ENCODE measurements around the gene PSMF1. TPM values are rescaled to one million over a fixed set of nuclear protein-coding genes. Genes with fewer than 3 reads are reported as not detected.
A peak's percentile ranks its signal among the peaks of the same experiment; 100 is the strongest.

PSMF1 gene
- total RNA-seq, 1 donor from 2014 or later: 142 TPM

DNA sequence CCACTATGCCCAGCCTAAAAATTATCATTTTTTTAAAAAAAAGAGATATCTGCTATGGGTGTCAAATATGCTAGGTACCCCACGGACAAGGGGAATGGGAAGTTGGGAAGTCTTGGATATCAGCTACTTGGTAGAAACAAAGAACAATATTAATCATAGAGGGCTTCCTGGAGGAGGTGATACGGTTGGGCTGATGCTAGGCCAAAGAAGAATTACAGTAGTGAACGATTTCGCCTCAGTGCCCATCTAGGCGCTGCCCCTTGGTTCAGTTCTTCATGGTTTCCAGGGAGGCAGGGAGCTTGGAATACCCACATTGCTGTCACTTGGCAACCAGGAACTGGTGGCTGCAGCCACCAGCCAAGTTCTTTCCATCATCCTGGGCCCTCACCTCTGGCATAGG, 5.5 kb upstream of the PSMF1 start:
- no peak overlapping the region for H3K27ac Mint-ChIP-seq
- no peak for DNase-seq (ENCODE audit: extremely low spot score, unreplicated experiment)
- peaks cover 3% of the 10 kb centered on the region for H3K27me3 Mint-ChIP-seq
- H3K4me1 Mint-ChIP-seq (ENCODE audit: unreplicated experiment): peaks cover 15% of the 10 kb centered on the region
- H3K9me3 Mint-ChIP-seq: no peaks in the 10 kb centered on the region
- H3K4me3 Mint-ChIP-seq: no peak overlapping the region
- no peaks in the 10 kb centered on the region for H3K36me3 Mint-ChIP-seq
- TF ChIP-seq, protein P1, sequence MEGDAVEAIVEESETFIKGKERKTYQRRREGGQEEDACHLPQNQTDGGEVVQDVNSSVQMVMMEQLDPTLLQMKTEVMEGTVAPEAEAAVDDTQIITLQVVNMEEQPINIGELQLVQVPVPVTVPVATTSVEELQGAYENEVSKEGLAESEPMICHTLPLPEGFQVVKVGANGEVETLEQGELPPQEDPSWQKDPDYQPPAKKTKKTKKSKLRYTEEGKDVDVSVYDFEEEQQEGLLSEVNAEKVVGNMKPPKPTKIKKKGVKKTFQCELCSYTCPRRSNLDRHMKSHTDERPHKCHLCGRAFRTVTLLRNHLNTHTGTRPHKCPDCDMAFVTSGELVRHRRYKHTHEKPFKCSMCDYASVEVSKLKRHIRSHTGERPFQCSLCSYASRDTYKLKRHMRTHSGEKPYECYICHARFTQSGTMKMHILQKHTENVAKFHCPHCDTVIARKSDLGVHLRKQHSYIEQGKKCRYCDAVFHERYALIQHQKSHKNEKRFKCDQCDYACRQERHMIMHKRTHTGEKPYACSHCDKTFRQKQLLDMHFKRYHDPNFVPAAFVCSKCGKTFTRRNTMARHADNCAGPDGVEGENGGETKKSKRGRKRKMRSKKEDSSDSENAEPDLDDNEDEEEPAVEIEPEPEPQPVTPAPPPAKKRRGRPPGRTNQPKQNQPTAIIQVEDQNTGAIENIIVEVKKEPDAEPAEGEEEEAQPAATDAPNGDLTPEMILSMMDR (conservative IDR thresholded peaks at IDR 0.05): no peak

- H3K27ac Mint-ChIP-seq: peak overlapping the region; percentile 72
- peaks cover 45% of the 10 kb centered on the region for H3K4me1 Mint-ChIP-seq (ENCODE audit: unreplicated experiment)
- no peaks in the 10 kb centered on the region for H3K9me3 Mint-ChIP-seq
- H3K27me3 Mint-ChIP-seq: no peaks in the 10 kb centered on the region
- DNase-seq (ENCODE audit: extremely low spot score, unreplicated experiment): no peak
- H3K4me3 Mint-ChIP-seq: peak overlapping the region; percentile 94
- TF ChIP-seq, protein P1 (conservative IDR thresholded peaks at IDR 0.05): no peak
- peaks cover 7% of the 10 kb centered on the region for H3K36me3 Mint-ChIP-seq
Measured at GRCh38 chr20:1118004-1118335, 432 bp upstream of the PSMF1 start.

DNA sequence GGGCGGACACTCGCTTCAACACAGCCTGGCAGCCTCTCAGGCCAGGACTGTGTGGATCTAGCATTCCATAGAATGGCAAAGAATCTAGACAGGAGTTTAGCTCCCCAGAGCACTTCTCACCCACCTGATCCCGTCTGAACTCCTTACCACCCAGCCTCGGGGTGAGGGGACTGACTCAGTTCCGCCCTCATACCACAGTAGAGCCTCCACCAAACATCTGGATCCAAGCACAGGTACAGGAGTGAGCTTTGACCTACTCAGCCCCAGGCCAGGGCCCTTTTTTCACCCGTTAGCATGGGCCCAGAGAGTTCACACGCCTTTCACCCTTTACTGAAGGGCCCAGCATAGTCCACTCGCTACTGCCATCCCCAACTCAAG, 715 bp downstream of the PSMF1 start:
- Mint-ChIP-seq H3K36me3 (peaks cover 7% of the 10 kb centered on the region), H3K4me1 (ENCODE audit: unreplicated experiment) (peaks cover 55% of the 10 kb centered on the region), H3K4me3 (peak overlapping the region; percentile 94), H3K27ac (peak overlapping the region; percentile 72), H3K27me3 (no peaks in the 10 kb centered on the region), H3K9me3 (no peaks in the 10 kb centered on the region)
- DNase-seq (ENCODE audit: extremely low spot score, unreplicated experiment): no peak
- TF ChIP-seq, protein P1 (conservative IDR thresholded peaks at IDR 0.05): no peak

GRCh38 chr20:1119524-1119923, 1.1 kb downstream of the PSMF1 start:
- Mint-ChIP-seq H3K27ac (peak overlapping the region; percentile 72), H3K27me3 (no peaks in the 10 kb centered on the region), H3K4me1 (ENCODE audit: unreplicated experiment) (peaks cover 55% of the 10 kb centered on the region), H3K9me3 (no peaks in the 10 kb centered on the region), H3K4me3 (peak overlapping the region; percentile 94), H3K36me3 (peaks cover 7% of the 10 kb centered on the region)
- DNase-seq (ENCODE audit: extremely low spot score, unreplicated experiment): no peak
- TF ChIP-seq, protein P1 (conservative IDR thresholded peaks at IDR 0.05): no peak

- Mint-ChIP-seq H3K4me1 (ENCODE audit: unreplicated experiment) (peaks cover 55% of the 10 kb centered on the region), H3K4me3 (peak overlapping the region; percentile 75), H3K27me3 (no peaks in the 10 kb centered on the region), H3K9me3 (no peaks in the 10 kb centered on the region), H3K27ac (peak overlapping the region; percentile 12), H3K36me3 (peaks cover 13% of the 10 kb centered on the region)
- no peak for DNase-seq (ENCODE audit: extremely low spot score, unreplicated experiment)
- TF ChIP-seq, protein P1 (conservative IDR thresholded peaks at IDR 0.05): no peak
Measured at GRCh38 chr20:1121429-1121828, 3.0 kb downstream of the PSMF1 start.
